DND-41 (cell line): ENCODE measurements around the gene PCDHGA9.

Source experiments
- CTCF ChIP-seq: IDR thresholded peaks from 2 replicates; pipeline ENCODE4 v1.5.1; 2012; ENCODE audit warnings: borderline replicate concordance, low read length, moderate library complexity, mild to moderate bottlenecking; ENCODE audit not compliant: poor library complexity, severe bottlenecking; ENCODE audit errors: extremely low read depth
- EZH2 ChIP-seq: IDR thresholded peaks from 3 replicates; pipeline ENCODE4 v1.6.1; 2012; ENCODE audit warnings: borderline replicate concordance, low read depth, mild to moderate bottlenecking, moderate library complexity, low read length, inconsistent platforms; ENCODE audit not compliant: severe bottlenecking

DNA sequence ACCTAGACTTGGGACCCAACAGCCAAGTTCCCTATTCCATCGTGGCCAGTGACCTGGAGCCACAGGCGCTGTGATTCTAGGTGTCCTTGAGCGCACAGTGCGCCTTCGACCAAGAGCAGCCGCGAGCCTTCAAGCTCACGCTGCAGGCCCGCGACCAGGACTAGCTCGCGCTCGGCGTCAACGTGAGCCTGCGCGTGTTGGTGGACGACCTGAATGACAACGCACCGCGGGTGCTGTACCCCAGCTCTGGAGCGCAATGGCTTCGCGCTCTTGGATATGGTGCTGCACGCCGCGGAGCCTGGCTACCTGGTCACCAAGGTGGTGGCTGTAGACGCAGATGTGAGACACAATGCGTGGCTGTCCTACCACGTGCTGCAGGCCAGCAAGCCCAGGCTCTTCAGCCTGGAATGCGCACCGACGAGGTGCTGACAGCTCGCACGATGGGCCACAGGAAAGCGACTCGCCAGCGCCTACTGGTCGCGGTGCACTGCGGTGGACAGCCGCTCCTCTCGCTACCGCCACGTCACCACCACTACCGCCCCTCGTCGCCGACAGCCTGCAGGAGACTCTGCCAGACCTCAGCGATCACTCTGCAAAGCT lies 39.1 kb downstream of the PCDHGA9 start:
- no peak for TF ChIP-seq CTCF
- TF ChIP-seq EZH2: no peak
